Cardiac muscle cell (in vitro differentiated cells and primary cell): ENCODE measurements around the gene BANK1. TPM values are rescaled to one million over a fixed set of nuclear protein-coding genes. Genes with fewer than 3 reads are reported as not detected.
A peak's percentile ranks its signal among the peaks of the same experiment; 100 is the strongest.

Experiments used
- DNase-seq, 2 donors: peaks; one replicate each; pipeline versions ENCODE4 v3.0.0 to v3.0.0-alpha.2; 2010 to 2017; ENCODE audit warnings: low read depth in 1 of 2, low spot score in 1 of 2
- H3K27ac ChIP-seq: fragments of 200-600 bp; sonication (generic); 2 replicates; pipeline ENCODE4 v1.5.1; 2016
- H3K27me3 ChIP-seq: fragments of 200-600 bp; sonication (generic); 2 replicates; pipeline ENCODE4 v1.6.0; 2016; ENCODE audit warnings: control low read depth
- H3K36me3 ChIP-seq: fragments of 200-600 bp; sonication (generic); 2 replicates; pipeline ENCODE4 v1.5.1; 2016; ENCODE audit warnings: control low read depth
- H3K4me1 ChIP-seq: fragments of 200-600 bp; sonication (generic); 2 replicates; pipeline ENCODE4 v1.8.1; 2017; ENCODE audit warnings: low read depth, mild to moderate bottlenecking, mixed run types
- H3K4me3 ChIP-seq: fragments of 200-600 bp; sonication (generic); 2 replicates; pipeline ENCODE4 v1.5.1; 2016; ENCODE audit warnings: mild to moderate bottlenecking
- H3K9me3 ChIP-seq: fragments of 200-600 bp; sonication (generic); 2 replicates; pipeline ENCODE4 v1.5.1; 2017; ENCODE audit warnings: low read depth, mild to moderate bottlenecking, control low read depth
- polyA plus RNA-seq: library from polyadenylated mRNA; unstranded; fragments of >200 nt; fragmentation: Nextera tagmentation; extraction: Ambion mirVana; gene quantifications from 2 replicates; pipeline ENCODE4 v1.2.1, GENCODE V29; 2016
- total RNA-seq: library from RNA; depleted of rRNA; stranded (reverse); fragments of >200 nt; gene quantifications from 2 replicates; pipeline ENCODE4 v1.2.3, GENCODE V29; 2016
- TF ChIP-seq, protein P1 (sequence below): IDR thresholded peaks from 2 replicates; pipeline ENCODE4 v1.5.1; 2012; ENCODE audit warnings: low read depth, mild to moderate bottlenecking, low read length

The BANK1 gene
- total and polyA plus RNA-seq, 2 experiments from 2014 or later: 0.27 to 0.46 TPM

DNA sequence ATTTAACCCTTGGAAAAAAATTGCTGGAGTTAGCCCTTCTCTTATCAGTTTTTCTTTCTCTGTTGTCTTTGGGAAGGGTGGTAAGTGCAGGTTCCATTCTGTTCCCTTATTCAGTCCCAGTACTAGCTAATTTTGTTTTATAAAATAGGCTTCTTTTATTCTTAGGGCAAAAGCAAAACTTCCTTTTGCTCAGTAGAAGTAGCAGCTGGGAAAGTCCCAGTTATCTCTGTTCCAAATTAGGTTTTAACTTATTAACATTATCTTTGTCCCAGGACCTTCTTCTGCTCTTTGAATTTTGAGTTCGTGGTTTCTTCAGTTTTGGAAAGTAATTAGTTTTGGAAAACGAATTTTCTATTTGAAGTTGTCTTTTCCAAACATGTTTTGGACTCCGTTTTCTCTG, 61.1 kb downstream of the BANK1 start:
- H3K27ac ChIP-seq: no peak overlapping the region
- no peaks in the 10 kb centered on the region for H3K9me3 ChIP-seq
- H3K36me3 ChIP-seq: no peaks in the 10 kb centered on the region
- H3K4me1 ChIP-seq: no peaks in the 10 kb centered on the region
- no peak overlapping the region for H3K4me3 ChIP-seq
- TF ChIP-seq, protein P1, sequence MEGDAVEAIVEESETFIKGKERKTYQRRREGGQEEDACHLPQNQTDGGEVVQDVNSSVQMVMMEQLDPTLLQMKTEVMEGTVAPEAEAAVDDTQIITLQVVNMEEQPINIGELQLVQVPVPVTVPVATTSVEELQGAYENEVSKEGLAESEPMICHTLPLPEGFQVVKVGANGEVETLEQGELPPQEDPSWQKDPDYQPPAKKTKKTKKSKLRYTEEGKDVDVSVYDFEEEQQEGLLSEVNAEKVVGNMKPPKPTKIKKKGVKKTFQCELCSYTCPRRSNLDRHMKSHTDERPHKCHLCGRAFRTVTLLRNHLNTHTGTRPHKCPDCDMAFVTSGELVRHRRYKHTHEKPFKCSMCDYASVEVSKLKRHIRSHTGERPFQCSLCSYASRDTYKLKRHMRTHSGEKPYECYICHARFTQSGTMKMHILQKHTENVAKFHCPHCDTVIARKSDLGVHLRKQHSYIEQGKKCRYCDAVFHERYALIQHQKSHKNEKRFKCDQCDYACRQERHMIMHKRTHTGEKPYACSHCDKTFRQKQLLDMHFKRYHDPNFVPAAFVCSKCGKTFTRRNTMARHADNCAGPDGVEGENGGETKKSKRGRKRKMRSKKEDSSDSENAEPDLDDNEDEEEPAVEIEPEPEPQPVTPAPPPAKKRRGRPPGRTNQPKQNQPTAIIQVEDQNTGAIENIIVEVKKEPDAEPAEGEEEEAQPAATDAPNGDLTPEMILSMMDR: no peak
- no peaks in the 10 kb centered on the region for H3K27me3 ChIP-seq
- DNase-seq: no peak

- H3K9me3 ChIP-seq: no peaks in the 10 kb centered on the region
- no peaks in the 10 kb centered on the region for H3K4me1 ChIP-seq
- no peak overlapping the region for H3K27ac ChIP-seq
- TF ChIP-seq, protein P1: no peak
- H3K4me3 ChIP-seq: no peak overlapping the region
- H3K27me3 ChIP-seq: no peaks in the 10 kb centered on the region
- no peaks in the 10 kb centered on the region for H3K36me3 ChIP-seq
- DNase-seq: no peak
Observed at GRCh38 chr4:101853028-101853427, 62.5 kb downstream of the BANK1 start.

DNA sequence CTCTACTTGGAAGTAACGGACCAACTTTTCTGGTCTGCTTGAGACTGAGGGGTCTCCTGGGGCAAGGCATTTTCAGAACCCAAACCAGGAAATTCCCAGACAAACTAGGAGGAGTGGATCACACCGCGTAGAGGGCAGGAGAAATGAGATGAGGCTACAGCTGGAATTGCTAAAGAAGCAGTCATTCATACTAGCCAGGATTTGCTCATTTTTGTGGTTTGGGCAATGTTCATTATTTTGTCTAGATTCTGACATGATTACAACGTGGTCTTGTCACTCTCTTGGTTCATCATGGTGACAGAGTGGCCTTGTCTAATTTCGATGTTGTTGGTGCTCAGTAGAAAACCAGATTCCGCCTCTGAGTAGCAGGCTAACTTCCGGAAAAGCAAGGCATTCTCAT, 63.2 kb downstream of the BANK1 start:
- Histone ChIP-seq H3K27me3 (no peaks in the 10 kb centered on the region), H3K27ac (no peak overlapping the region), H3K36me3 (no peaks in the 10 kb centered on the region), H3K9me3 (no peaks in the 10 kb centered on the region), H3K4me3 (no peak overlapping the region), H3K4me1 (no peaks in the 10 kb centered on the region)
- TF ChIP-seq, protein P1: no peak
- DNase-seq: no peak

- Histone ChIP-seq H3K36me3 (no peaks in the 10 kb centered on the region), H3K27ac (no peak overlapping the region), H3K4me1 (no peaks in the 10 kb centered on the region), H3K27me3 (no peaks in the 10 kb centered on the region), H3K9me3 (no peaks in the 10 kb centered on the region), H3K4me3 (no peak overlapping the region)
- TF ChIP-seq, protein P1: no peak
- DNase-seq: no peak
Observed at GRCh38 chr4:101855239-101855638, 64.7 kb downstream of the BANK1 start.

- TF ChIP-seq, protein P1: no peak
- Histone ChIP-seq H3K4me1 (no peaks in the 10 kb centered on the region), H3K27me3 (no peaks in the 10 kb centered on the region), H3K27ac (no peak overlapping the region), H3K36me3 (no peaks in the 10 kb centered on the region), H3K4me3 (no peak overlapping the region), H3K9me3 (no peaks in the 10 kb centered on the region)
- DNase-seq: no peak
Observed at GRCh38 chr4:101856149-101856548, 65.6 kb downstream of the BANK1 start.

DNA sequence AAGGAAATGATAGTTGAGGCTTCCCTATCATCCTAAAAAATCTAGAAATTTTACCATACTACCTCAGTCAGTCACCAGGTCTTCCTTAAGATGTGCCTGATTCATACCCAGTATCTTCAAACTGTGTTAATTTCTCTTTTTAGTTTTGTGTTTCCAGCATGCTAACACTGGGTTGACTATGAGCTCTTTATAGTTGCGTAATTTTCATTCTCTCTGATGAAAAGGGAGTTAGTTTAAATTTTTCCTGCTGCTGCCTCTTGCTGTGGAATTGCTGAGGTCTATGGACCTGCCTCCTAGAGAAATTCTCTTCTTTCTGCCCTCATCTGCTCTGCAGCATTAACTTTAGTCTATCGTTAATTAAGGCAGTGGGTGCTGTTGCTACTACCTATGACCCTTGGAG, 66.6 kb downstream of the BANK1 start:
- Histone ChIP-seq H3K4me3 (no peak overlapping the region), H3K9me3 (no peaks in the 10 kb centered on the region), H3K4me1 (no peaks in the 10 kb centered on the region), H3K27me3 (no peaks in the 10 kb centered on the region), H3K36me3 (no peaks in the 10 kb centered on the region), H3K27ac (no peak overlapping the region)
- DNase-seq: peak in 1 of 2 donors; percentile 10
- TF ChIP-seq, protein P1: no peak
